Thymus (tissue), 11 donors: ENCODE results near the gene OVCA2. TPM values are rescaled to one million over a fixed set of nuclear protein-coding genes. Genes with fewer than 3 reads are reported as not detected.

Experiments used
- DNase-seq, 9 donors: peaks; one replicate each; pipeline ENCODE4 v3.0.0-alpha.2; 2013; ENCODE audit warnings: low spot score in 9 of 9, low read depth in 6 of 9, missing footprints in 1 of 9
- H3K27ac ChIP-seq, 2 donors: one replicate each; pipeline ENCODE4 v1.5.1; 2013; ENCODE audit warnings: control low read depth in 1 of 2, low read depth in 1 of 2, low read length in 1 of 2, mild to moderate bottlenecking in 1 of 2, moderate library complexity in 1 of 2
- H3K27me3 ChIP-seq, 2 donors: one replicate each; pipeline ENCODE4 v1.5.1; 2013; ENCODE audit warnings: low read length in 1 of 2; ENCODE audit not compliant: control insufficient read depth in 2 of 2, insufficient read depth in 1 of 2
- H3K36me3 ChIP-seq, 2 donors: one replicate each; pipeline ENCODE4 v1.5.1; 2013; ENCODE audit warnings: low read length in 1 of 2, mild to moderate bottlenecking in 1 of 2, moderate library complexity in 1 of 2; ENCODE audit not compliant: control insufficient read depth in 2 of 2, insufficient read depth in 2 of 2
- H3K4me1 ChIP-seq, 2 donors: one replicate each; pipeline ENCODE4 v1.5.1; 2013; ENCODE audit warnings: low read length in 2 of 2; ENCODE audit not compliant: control insufficient read depth in 2 of 2, insufficient read depth in 2 of 2
- H3K4me3 ChIP-seq, 2 donors: one replicate each; pipeline ENCODE4 v1.5.1; 2013; ENCODE audit warnings: low read length in 2 of 2, control low read depth in 1 of 2, mild to moderate bottlenecking in 1 of 2
- H3K9me3 ChIP-seq, 2 donors: one replicate each; pipeline ENCODE4 v1.5.1; 2013; ENCODE audit warnings: low read length in 1 of 2, mild to moderate bottlenecking in 1 of 2; ENCODE audit not compliant: control insufficient read depth in 2 of 2, insufficient read depth in 1 of 2
- WGBS: extraction: QIAGEN DNeasy Blood & Tissue Kit; methylation state at CpG from one replicate; pipeline ENCODE4 v1.1.7; 2013; 5-methylcytosine and 5-hydroxymethylcytosine counted together
- polyA plus RNA-seq: library from polyadenylated mRNA; stranded (reverse); fragments of 200-250 nt; gene quantifications from one replicate; pipeline ENCODE4 v1.2.3, GENCODE V29; 2013
- total RNA-seq: library from RNA; stranded (reverse); fragments of 120-200 nt; gene quantifications from one replicate; pipeline ENCODE4 v1.2.4, GENCODE V29; 2013
- donor health status: healthy.

The OVCA2 gene
- total and polyA plus RNA-seq, 2 donors = 39.8 to 81.8 TPM

DNA sequence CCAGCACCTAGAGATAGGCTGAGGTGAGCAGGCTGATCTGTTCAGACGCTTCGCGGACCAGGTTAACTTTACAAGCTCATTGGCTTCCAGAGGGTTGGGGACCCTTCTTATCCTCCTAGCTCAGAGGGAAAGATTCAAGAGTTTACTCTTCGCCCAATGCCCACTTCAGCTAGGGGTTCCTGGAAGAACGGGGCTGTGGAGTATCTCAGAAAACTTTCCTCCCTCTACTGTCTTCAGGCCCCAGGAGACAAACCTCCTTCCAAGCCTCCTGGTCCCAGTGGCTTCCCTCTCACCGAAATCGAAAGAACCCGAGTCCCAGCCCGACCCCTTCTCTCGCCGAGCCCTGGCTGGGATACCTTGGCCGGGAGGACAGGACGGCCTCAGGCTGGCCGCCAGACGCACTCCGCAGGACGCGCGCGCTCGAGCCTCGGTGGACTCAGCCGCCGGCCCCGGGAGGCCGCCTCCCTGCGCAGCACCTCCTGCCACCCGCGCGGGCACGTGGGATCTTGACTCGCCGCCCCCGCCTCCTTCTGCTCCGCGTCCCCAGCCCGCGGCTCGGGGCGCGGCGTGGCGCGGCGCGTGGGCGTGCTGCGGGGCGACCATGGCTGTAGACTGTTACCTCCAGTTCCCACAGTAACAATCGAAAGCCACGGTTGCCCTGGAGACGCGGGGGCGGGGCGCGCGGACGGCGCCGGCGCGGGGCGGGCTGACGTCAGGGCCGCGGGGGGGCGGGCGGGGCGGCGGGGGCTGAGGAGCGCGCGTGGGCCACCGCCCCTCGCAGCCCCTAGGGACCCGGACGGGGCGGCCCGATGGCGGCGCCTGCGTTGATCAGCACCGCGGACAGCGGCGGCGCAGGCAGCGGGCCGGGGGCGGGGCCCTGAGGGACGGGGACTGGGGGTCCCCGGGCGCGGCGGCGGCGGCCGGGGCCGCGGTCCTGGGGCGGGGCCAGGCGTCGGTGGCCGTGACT is 7.8 kb downstream of the OVCA2 start:
- Histone ChIP-seq H3K36me3 (no peaks in the 10 kb centered on the region), H3K4me1 (peaks cover 26 to 41% of the 10 kb centered on the region in 2 donors), H3K9me3 (peaks cover 0 to 8% of the 10 kb centered on the region in 2 donors), H3K4me3 (peak overlapping the region; percentile 40 to 67), H3K27ac (peak overlapping the region in 1 of 2 donors; percentile 48), H3K27me3 (peaks cover 55 to 66% of the 10 kb centered on the region in 2 donors)
- peak in 6 of 9 donors; percentile 67 to 87 (median 74) for DNase-seq
- 3% methylated on average over 104 of the region's 104 CpGs for WGBS

DNA sequence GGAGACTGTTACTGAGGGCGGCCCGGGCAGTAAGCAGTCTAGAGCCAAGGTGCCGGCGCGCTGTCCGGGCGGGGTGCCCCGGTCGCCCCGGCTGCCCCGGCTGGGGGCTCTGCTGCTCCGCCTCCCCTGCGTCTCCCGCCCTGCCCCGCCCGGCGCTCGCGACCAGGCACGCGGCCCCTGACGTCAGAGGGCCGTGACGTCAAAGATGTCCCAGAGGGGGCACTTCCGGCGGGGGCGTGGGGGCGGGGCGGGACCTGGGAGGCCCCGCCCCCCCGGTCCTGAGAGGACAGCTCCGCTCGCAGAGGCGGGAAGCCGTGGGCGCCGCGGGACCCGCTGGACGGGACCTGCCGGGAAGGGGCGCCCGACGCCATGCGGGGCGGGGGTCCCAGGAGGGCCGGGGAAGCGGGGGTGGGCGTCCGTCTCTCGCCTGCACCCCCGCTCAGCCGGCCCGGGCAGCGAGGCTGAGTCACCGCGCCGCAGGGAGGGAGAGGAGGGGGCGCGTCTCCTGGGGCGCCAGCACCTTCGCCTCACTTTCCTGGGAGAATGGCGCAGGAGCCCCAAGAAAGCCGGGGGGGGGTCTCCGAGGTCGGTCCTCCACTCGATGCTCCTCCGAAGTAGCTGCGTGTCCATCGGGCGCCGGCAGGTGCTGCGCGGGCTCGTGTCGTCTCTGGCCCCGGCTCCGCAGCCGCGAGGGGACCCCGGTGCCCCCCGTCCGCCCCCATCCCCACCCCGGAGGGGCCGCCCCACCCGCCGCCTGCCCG is 8.7 kb downstream of the OVCA2 start:
- peaks cover 64 to 75% of the 10 kb centered on the region in 2 donors for H3K27me3 ChIP-seq
- 2% methylated on average over 88 of the region's 88 CpGs for WGBS
- H3K27ac ChIP-seq = no peak overlapping the region

GRCh38 chr17:2051061-2051932 is 9.5 kb downstream of the OVCA2 start:
- peak overlapping the region in 1 of 2 donors; percentile 67 for H3K4me3 ChIP-seq
- H3K36me3 ChIP-seq = no peaks in the 10 kb centered on the region
- no peak for DNase-seq
- peak overlapping the region in 1 of 2 donors; percentile 4 for H3K27ac ChIP-seq
- 5% methylated on average over 81 of the region's 81 CpGs for WGBS
- peaks cover 41 to 46% of the 10 kb centered on the region in 2 donors for H3K4me1 ChIP-seq
- H3K27me3 ChIP-seq = peaks cover 72 to 83% of the 10 kb centered on the region in 2 donors
- peaks cover 0 to 10% of the 10 kb centered on the region in 2 donors for H3K9me3 ChIP-seq

More for the DNA sequence above, 8.7 kb downstream of the OVCA2 start:
- DNase-seq = peak in 4 of 9 donors; percentile 41 to 75 (median 62)
- Histone ChIP-seq H3K4me1 (peaks cover 34 to 42% of the 10 kb centered on the region in 2 donors), H3K9me3 (peaks cover 0 to 8% of the 10 kb centered on the region in 2 donors), H3K4me3 (peak overlapping the region; percentile 24 to 67), H3K36me3 (no peaks in the 10 kb centered on the region)

DNA sequence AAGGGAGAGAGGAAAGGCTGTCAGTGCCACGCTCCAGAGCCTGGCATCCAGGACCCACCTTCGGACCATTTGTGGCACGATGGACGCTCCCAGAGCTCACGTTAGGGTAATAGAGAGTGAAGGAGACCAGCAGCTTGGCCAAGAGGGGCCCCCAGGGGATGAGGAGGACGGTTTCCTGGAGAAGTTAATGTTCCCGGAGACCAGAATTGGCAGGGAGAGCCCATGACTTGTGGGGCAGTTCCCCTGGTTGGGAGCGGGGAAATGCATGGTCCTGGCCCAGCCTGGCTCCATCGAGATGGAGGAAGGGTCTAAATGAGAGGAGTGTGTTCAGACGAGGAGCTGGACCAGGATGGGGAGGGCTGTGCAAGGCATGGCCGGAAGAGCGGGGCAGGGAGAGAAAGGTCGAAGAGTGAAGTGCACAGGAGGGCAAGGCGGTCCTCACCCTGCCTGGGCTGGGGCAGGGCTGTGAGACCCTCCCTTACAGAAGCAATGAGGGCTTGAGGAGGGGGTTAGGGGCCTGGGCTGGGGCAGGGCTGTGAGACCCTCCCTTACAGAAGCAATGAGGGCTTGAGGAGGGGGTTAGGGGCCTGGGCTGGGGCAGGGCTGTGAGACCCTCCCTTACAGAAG is 10.2 kb downstream of the OVCA2 start:
- no peaks in the 10 kb centered on the region for H3K36me3 ChIP-seq
- 53% methylated on average over 14 of the region's 14 CpGs for WGBS
- H3K4me1 ChIP-seq = peaks cover 48 to 50% of the 10 kb centered on the region in 2 donors
- no peak overlapping the region for H3K4me3 ChIP-seq
- DNase-seq = no peak
- H3K27ac ChIP-seq = no peak overlapping the region
- peaks cover 79 to 90% of the 10 kb centered on the region in 2 donors for H3K27me3 ChIP-seq
- peaks cover 0 to 13% of the 10 kb centered on the region in 2 donors for H3K9me3 ChIP-seq

- DNase-seq = peak in 4 of 9 donors; percentile 35 to 73 (median 62)
- peaks cover 0 to 4% of the 10 kb centered on the region in 2 donors for H3K36me3 ChIP-seq
- peaks cover 1 to 19% of the 10 kb centered on the region in 2 donors for H3K9me3 ChIP-seq
- WGBS = 3% methylated on average over 84 of the region's 84 CpGs
- H3K27me3 ChIP-seq = peaks cover 90 to 91% of the 10 kb centered on the region in 2 donors
- H3K4me3 ChIP-seq = peak overlapping the region; percentile 27 to 36
- peak overlapping the region; percentile 54 to 68 for H3K27ac ChIP-seq
- H3K4me1 ChIP-seq = peaks cover 52 to 54% of the 10 kb centered on the region in 2 donors
Measured at GRCh38 chr17:2053380-2054261, 11.8 kb downstream of the OVCA2 start.

GRCh38 chr17:2054262-2054511 is 12.4 kb downstream of the OVCA2 start:
- peak overlapping the region; percentile 27 to 36 for H3K4me3 ChIP-seq
- H3K27ac ChIP-seq = peak overlapping the region; percentile 8 to 68
- peaks cover 91 to 92% of the 10 kb centered on the region in 2 donors for H3K27me3 ChIP-seq
- peaks cover 0 to 4% of the 10 kb centered on the region in 2 donors for H3K36me3 ChIP-seq
- H3K4me1 ChIP-seq = peaks cover 50 to 51% of the 10 kb centered on the region in 2 donors
- H3K9me3 ChIP-seq = peaks cover 1 to 19% of the 10 kb centered on the region in 2 donors
- WGBS = 10% methylated on average over 16 of the region's 16 CpGs
- no peak for DNase-seq

DNA sequence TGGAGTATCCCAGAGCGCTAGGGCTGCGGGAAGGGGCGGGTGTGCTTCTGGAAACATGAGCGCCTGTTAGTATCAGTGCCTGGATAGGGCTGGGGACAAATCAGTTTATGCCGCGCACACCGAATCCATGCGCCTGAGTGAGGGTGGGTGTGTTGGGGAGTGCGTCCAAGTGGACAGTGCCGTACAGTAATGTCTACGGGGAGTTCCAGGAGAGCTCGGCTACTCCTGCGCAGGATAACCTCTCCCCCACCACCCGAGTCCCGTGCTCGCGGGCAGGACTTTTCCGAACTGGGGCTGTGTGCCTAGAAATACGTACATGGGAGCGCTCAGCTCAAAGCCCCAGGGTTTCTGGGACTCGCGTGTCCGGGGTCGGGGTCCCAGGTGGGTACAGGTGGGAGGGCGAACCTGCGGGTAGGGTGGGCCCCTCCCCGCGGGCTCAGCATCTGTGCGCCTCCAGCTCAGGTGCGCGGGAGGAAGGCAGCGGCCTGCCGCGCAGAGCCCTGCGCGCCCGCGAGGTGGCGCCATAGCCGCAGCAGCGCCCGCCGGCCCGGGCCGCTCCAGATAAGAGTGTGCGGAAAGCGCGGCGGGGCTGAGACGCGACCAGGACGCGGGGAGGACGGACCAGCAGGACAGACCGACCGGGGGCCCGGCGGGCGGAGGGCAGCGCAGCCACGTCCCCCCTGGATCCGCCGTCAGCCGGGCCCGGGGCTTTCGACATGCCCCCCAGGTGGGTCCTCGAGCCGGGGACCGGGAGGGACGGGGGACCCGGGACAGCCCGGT is 12.9 kb downstream of the OVCA2 start, which contains the start of gene HIC1:
TSS of gene HIC1 (plus strand) at position 592 of the 780 bp plus-strand sequence. CDS start 1,588 bp downstream, outside the sequence.
- 3% methylated on average over 72 of the region's 72 CpGs for WGBS
- Histone ChIP-seq H3K27ac (peak within 1 kb of the TSS; percentile 68), H3K36me3 (peaks cover 0 to 4% of the 10 kb centered on the region in 2 donors), H3K9me3 (peaks cover 1 to 19% of the 10 kb centered on the region in 2 donors), H3K4me1 (peaks cover 48 to 51% of the 10 kb centered on the region in 2 donors), H3K27me3 (peaks cover 91 to 92% of the 10 kb centered on the region in 2 donors), H3K4me3 (peak within 1 kb of the TSS; percentile 27 to 45)
- peak in 5 of 9 donors; percentile 54 to 81 (median 70) for DNase-seq
